ENCODE data around the gene LMTK2.

Gene LMTK2

DNA sequence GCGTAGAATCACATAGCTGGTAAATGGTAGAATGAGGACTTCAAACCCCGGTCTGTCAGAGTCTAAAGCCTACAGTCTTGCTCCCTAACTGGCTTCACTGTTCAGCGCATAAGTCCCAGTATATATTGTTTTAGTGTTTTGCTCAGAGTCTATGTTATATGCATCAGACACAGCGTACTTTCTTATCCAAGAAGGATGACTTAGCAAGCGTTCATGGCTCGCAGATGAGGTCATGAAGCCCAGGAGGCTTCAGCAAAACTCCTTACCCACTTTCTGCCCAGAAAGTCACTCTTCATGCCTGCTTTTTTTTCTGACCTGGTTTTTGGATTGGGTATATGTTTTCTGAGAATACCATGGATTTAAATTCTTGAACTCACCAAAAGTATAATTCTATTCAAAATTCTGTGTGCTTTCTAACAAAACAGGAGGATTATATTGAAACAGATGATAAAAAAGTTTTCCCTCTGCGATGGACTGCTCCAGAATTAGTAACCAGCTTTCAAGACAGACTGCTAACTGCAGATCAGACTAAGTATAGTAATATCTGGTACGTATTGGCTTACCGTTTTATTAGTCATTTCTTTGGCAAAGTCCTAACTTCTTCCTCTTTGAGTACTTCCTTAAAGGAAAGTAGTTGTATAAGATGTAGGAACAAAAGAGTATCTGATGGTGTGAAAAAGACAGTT, 79.9 kb downstream of the LMTK2 start:
- H3K4me3 ChIP-seq (ENCODE audit: low read depth, low read length) = peak overlapping the region; percentile 5; the same call in 1 of the 2 replicates
- no peak for TF ChIP-seq CTCF (IDR thresholded peaks at IDR 0.05; ENCODE audit: low read depth, low read length)

GRCh38 chr7:98187138-98187502, 80.5 kb downstream of the LMTK2 start:
- no peak for TF ChIP-seq CTCF (IDR thresholded peaks at IDR 0.05; ENCODE audit: low read depth, low read length)
- no peak overlapping the region for H3K4me3 ChIP-seq (ENCODE audit: low read depth, low read length)

GRCh38 chr7:98189559-98189958, 82.9 kb downstream of the LMTK2 start:
- H3K4me3 ChIP-seq (ENCODE audit: low read depth, low read length) = no peak overlapping the region
- no peak for TF ChIP-seq CTCF (IDR thresholded peaks at IDR 0.05; ENCODE audit: low read depth, low read length)

DNA sequence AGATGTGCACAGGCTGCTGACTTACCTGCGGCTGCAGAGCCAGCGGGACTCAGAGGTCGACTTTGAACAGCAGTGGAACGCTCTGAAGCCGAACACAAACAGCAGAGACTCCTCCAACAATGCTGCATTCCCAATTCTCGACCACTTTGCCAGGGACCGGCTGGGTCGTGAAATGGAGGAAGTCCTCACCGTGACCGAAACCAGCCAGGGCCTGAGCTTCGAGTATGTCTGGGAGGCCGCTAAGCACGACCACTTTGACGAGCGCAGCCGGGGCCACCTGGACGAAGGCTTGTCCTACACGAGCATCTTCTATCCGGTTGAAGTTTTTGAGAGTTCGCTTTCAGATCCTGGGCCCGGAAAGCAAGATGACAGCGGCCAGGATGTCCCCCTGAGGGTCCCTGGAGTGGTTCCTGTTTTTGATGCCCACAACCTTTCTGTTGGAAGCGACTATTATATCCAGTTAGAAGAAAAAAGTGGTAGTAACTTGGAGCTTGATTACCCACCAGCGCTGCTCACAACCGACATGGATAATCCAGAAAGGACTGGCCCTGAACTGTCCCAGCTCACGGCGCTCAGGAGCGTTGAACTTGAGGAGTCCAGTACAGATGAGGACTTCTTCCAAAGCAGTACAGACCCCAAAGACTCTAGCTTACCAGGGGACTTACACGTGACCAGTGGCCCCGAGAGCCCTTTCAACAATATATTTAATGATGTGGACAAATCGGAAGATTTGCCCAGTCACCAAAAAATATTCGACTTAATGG, 85.2 kb downstream of the LMTK2 start:
- H3K4me3 ChIP-seq (ENCODE audit: low read depth, low read length) = no peak overlapping the region
- no peak for TF ChIP-seq CTCF (IDR thresholded peaks at IDR 0.05; ENCODE audit: low read depth, low read length)

DNA sequence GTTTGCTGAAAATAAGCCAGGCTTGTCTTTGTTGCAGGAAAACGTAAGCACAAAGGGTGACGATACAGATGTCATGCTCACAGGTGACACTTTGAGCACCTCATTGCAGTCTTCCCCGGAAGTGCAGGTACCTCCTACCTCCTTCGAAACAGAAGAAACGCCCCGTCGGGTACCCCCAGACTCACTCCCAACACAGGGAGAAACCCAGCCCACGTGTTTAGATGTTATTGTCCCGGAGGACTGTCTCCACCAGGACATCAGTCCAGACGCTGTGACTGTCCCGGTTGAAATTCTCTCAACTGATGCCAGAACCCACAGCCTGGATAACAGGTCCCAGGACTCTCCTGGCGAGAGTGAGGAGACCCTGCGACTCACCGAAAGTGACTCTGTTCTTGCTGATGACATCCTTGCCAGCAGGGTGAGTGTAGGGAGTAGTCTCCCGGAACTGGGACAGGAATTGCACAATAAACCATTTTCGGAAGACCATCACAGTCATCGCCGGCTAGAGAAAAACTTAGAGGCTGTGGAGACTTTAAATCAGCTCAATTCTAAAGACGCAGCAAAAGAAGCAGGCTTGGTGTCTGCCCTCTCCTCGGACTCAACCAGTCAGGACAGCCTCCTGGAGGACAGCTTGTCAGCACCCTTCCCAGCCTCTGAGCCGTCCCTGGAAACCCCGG, 86.3 kb downstream of the LMTK2 start:
- no peak overlapping the region for H3K4me3 ChIP-seq (ENCODE audit: low read depth, low read length)
- TF ChIP-seq CTCF (IDR thresholded peaks at IDR 0.05; ENCODE audit: low read depth, low read length) = no peak

- no peak overlapping the region for H3K4me3 ChIP-seq (ENCODE audit: low read depth, low read length)
- no peak for TF ChIP-seq CTCF (IDR thresholded peaks at IDR 0.05; ENCODE audit: low read depth, low read length)
Measured at GRCh38 chr7:98193474-98194180, 87.0 kb downstream of the LMTK2 start.
